D721Med (cell line): ENCODE measurements around the gene GALNT2.

ENCODE experiments used
- DNase-seq: peaks from one replicate; pipeline ENCODE4 v3.0.0; 2011; ENCODE audit warnings: low spot score; ENCODE audit not compliant: insufficient read length
- FAIRE-seq: peaks from 2 replicates; lab custom pipeline; 2011; peaks lifted over from hg19 to GRCh38; lab: Jason Lieb, UNC
- TF ChIP-seq, protein P1 (sequence below): IDR thresholded peaks from 2 replicates; pipeline ENCODE4 v1.5.1; 2012; ENCODE audit warnings: mild to moderate bottlenecking, control low read depth; ENCODE audit not compliant: insufficient read depth; ENCODE audit errors: missing control alignments

Gene GALNT2

GRCh38 chr1:230243583-230244353 is 176.7 kb downstream of the GALNT2 start:
- FAIRE-seq: no peak
- no peak for DNase-seq
- TF ChIP-seq, protein P1, sequence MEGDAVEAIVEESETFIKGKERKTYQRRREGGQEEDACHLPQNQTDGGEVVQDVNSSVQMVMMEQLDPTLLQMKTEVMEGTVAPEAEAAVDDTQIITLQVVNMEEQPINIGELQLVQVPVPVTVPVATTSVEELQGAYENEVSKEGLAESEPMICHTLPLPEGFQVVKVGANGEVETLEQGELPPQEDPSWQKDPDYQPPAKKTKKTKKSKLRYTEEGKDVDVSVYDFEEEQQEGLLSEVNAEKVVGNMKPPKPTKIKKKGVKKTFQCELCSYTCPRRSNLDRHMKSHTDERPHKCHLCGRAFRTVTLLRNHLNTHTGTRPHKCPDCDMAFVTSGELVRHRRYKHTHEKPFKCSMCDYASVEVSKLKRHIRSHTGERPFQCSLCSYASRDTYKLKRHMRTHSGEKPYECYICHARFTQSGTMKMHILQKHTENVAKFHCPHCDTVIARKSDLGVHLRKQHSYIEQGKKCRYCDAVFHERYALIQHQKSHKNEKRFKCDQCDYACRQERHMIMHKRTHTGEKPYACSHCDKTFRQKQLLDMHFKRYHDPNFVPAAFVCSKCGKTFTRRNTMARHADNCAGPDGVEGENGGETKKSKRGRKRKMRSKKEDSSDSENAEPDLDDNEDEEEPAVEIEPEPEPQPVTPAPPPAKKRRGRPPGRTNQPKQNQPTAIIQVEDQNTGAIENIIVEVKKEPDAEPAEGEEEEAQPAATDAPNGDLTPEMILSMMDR: no peak

- FAIRE-seq (no peak), DNase-seq (no peak)
- TF ChIP-seq, protein P1: no peak
Observed at GRCh38 chr1:230246551-230246950, 179.5 kb downstream of the GALNT2 start.

DNA sequence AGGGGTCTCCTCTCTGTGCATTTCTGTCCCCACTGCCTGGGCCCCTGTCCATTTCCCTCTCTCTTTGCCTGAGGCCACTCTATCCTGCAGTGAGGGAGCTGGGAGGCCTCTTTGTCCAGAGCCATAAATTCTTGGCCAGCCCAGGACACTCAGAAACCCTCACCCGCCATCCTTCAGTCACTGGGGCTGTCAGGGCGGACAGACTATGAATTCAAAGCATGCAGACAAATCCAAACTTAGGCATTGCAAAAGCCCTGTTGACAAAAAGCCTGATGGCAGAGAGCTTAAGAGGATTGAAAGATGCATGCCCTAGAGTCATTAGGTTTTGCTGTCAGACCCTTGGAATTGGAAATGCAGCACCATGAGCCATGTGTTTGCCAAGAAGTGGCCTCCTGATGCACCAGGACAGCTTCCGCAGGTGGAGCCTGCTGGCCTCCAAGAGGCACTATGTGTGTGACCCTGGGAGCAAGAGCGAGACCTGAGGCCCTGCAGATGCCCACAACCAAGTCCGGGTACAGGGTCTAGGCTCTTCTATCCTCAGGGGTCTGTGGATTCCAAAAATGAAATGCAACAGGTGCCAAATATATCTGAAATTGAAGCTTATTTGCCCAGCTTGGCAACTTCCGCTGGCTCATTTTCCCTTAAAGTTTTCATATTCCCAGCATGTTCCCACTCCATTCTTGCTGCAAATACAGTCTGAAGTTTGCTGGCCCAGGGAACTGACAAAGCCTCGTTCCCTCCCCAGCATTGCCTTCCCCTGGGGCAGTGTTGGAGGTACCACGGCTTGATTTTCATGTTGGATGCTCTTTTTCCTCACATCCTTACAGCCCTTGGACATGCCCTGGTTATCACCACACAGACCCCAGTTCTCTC is 181.2 kb downstream of the GALNT2 start:
- FAIRE-seq: no peak
- no peak for DNase-seq
- TF ChIP-seq, protein P1: no peak

- TF ChIP-seq, protein P1: no peak
- DNase-seq (no peak), FAIRE-seq (no peak)
Observed at GRCh38 chr1:230248889-230249270, 181.8 kb downstream of the GALNT2 start.

GRCh38 chr1:230249695-230250480 is 182.8 kb downstream of the GALNT2 start:
- FAIRE-seq: no peak
- no peak for DNase-seq

DNA sequence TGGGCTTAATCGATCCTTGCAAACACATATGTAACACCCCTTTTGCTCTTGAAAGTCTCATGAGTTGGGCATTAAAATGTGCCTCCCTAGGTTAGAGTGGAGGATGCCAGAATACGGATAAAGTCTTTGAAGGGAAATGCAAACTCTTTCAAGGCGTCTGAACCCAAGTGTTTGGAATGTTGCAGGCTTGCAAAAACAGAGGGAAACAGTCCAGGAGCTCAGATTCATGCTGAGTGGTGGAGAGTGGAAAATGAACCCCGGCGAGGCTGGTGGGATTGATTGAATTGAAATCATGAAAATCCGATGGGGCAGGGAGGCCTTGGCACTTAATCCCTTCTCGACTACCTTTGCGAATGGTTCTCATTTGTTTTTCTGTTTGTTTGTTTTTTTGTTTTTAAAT is 183.6 kb downstream of the GALNT2 start:
- no peak for DNase-seq
- TF ChIP-seq, protein P1: no peak
- no peak for FAIRE-seq

More at GRCh38 chr1:230249695-230250480, 182.8 kb downstream of the GALNT2 start:
- TF ChIP-seq, protein P1: no peak
